Nephron (organoid): Measurements from ENCODE around the gene PTH1R.

Experiments used
- H3K27ac Mint-ChIP-seq, 3 experiments: 2 replicates each; pipeline ENCODE4 v1.8.0; 2020; ENCODE audit warnings: mixed read lengths in 3 of 3, mild to moderate bottlenecking in 2 of 3, moderate library complexity in 1 of 3
- H3K27me3 Mint-ChIP-seq: 2 replicates; pipeline ENCODE4 v1.8.0; 2021; ENCODE audit warnings: low read depth, mild to moderate bottlenecking, moderate library complexity, mixed read lengths
- H3K36me3 Mint-ChIP-seq: 2 replicates; pipeline ENCODE4 v1.8.0; 2020; ENCODE audit warnings: low read depth, mixed read lengths
- H3K4me1 Mint-ChIP-seq: 2 replicates; pipeline ENCODE4 v1.8.0; 2020; ENCODE audit warnings: mixed read lengths
- H3K4me3 Mint-ChIP-seq, 3 experiments: 2 replicates each; pipeline ENCODE4 v1.8.0; 2020; ENCODE audit warnings: mild to moderate bottlenecking in 3 of 3, mixed read lengths in 3 of 3, moderate library complexity in 2 of 3
- H3K9me3 Mint-ChIP-seq: 2 replicates; pipeline ENCODE4 v1.8.0; 2020; ENCODE audit warnings: mixed read lengths
- CTCF ChIP-seq, 3 experiments: fragments of 200-600 bp; sonication (generic); IDR thresholded peaks; one replicate each; pipeline ENCODE4 v1.5.0; 2021; ENCODE audit warnings: antibody characterized with exemption in 3 of 3; ENCODE audit not compliant: unreplicated experiment in 3 of 3

PTH1R gene

GRCh38 chr3:46880884-46881595, 3.5 kb downstream of the PTH1R start:
- Mint-ChIP-seq H3K27ac (peak overlapping the region; percentile 67 to 97 (median 92)), H3K9me3 (no peaks in the 10 kb centered on the region), H3K36me3 (peaks cover 14% of the 10 kb centered on the region), H3K4me1 (peaks cover 39% of the 10 kb centered on the region), H3K4me3 (peak overlapping the region; percentile 85 to 89 (median 87)), H3K27me3 (peaks cover 49% of the 10 kb centered on the region)
- no peak for TF ChIP-seq CTCF (IDR thresholded peaks at IDR 0.05; ENCODE audit: unreplicated experiment in 3 of 3)

GRCh38 chr3:46881596-46882376, 4.3 kb downstream of the PTH1R start:
- Mint-ChIP-seq H3K9me3 (no peaks in the 10 kb centered on the region), H3K4me1 (peaks cover 39% of the 10 kb centered on the region), H3K27ac (peak overlapping the region in 2 of 3 experiments; percentile 92 to 97), H3K4me3 (peak overlapping the region; percentile 84 to 89 (median 87)), H3K27me3 (peaks cover 49% of the 10 kb centered on the region), H3K36me3 (peaks cover 15% of the 10 kb centered on the region)
- no peak for TF ChIP-seq CTCF (IDR thresholded peaks at IDR 0.05; ENCODE audit: unreplicated experiment in 3 of 3)

- H3K27me3 Mint-ChIP-seq: peaks cover 49% of the 10 kb centered on the region
- peak overlapping the region in 2 of 3 experiments; percentile 92 to 99 for H3K27ac Mint-ChIP-seq
- peaks cover 41% of the 10 kb centered on the region for H3K4me1 Mint-ChIP-seq
- TF ChIP-seq CTCF (IDR thresholded peaks at IDR 0.05; ENCODE audit: unreplicated experiment in 3 of 3): no peak
- H3K4me3 Mint-ChIP-seq: peak overlapping the region; percentile 90 to 92 (median 90)
- peaks cover 17% of the 10 kb centered on the region for H3K36me3 Mint-ChIP-seq
- H3K9me3 Mint-ChIP-seq: no peaks in the 10 kb centered on the region
Measured at GRCh38 chr3:46882377-46883053, 5.0 kb downstream of the PTH1R start.

GRCh38 chr3:46883054-46883829, 5.7 kb downstream of the PTH1R start:
- Mint-ChIP-seq H3K36me3 (peaks cover 21% of the 10 kb centered on the region), H3K4me1 (peaks cover 46% of the 10 kb centered on the region), H3K9me3 (no peaks in the 10 kb centered on the region), H3K4me3 (peak overlapping the region; percentile 90 to 92 (median 92)), H3K27ac (peak overlapping the region; percentile 39 to 99 (median 47)), H3K27me3 (peaks cover 53% of the 10 kb centered on the region)
- no peak for TF ChIP-seq CTCF (IDR thresholded peaks at IDR 0.05; ENCODE audit: unreplicated experiment in 3 of 3)

GRCh38 chr3:46883830-46884185, 6.3 kb downstream of the PTH1R start:
- Mint-ChIP-seq H3K9me3 (no peaks in the 10 kb centered on the region), H3K27ac (peak overlapping the region; percentile 39 to 93 (median 47)), H3K36me3 (peaks cover 21% of the 10 kb centered on the region), H3K4me1 (peaks cover 42% of the 10 kb centered on the region), H3K27me3 (peaks cover 54% of the 10 kb centered on the region), H3K4me3 (peak overlapping the region; percentile 84 to 92 (median 87))
- no peak for TF ChIP-seq CTCF (IDR thresholded peaks at IDR 0.05; ENCODE audit: unreplicated experiment in 3 of 3)
